ENCODE data around the gene PHLDB3.

DNA sequence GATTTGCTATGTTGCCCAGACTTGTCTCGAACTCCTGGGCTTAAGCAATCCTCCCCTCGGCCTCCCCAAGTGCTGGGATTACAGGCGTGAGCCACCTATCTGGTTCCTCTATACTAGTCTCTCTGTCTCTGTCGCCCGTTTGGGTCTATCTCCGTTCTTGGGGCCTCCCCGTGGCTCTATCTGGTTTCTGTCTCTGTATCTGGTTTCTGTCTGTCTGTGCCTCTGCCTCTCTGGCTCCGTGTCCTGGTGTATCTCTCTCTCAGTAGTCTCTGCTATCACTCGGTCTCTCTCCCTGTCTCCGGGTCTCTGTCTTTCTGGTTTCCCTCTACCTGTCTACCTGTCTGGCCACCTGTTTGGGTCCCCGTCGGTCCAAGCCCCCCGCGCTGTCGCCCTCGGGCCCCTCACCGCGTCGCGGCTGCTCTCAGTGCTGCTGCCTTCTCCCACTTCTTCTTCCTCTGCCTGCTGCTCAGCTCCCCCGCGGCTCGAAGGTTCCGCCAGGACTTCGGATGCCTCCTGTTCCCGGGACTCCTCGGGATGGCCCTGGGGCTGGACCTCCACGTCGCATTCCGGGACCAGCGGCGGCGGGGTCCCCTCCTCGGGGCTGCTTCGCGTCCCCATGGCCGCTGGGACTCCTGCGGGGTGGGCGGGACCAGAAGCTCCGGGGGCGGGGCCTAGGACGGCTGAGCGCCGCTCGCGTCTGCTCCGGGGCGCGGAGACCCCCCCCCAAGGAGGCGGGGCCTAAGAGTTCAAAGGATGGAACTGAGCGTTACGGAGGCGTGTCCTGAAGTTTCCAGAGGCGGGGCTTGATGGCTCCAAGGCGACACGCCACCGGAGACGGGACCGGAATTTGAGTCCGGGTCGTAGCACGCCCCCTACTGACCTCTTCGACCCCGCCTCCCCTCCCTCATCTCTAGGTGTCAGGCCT, 783 bp downstream of the PHLDB3 start:
- TF ChIP-seq, protein P1, sequence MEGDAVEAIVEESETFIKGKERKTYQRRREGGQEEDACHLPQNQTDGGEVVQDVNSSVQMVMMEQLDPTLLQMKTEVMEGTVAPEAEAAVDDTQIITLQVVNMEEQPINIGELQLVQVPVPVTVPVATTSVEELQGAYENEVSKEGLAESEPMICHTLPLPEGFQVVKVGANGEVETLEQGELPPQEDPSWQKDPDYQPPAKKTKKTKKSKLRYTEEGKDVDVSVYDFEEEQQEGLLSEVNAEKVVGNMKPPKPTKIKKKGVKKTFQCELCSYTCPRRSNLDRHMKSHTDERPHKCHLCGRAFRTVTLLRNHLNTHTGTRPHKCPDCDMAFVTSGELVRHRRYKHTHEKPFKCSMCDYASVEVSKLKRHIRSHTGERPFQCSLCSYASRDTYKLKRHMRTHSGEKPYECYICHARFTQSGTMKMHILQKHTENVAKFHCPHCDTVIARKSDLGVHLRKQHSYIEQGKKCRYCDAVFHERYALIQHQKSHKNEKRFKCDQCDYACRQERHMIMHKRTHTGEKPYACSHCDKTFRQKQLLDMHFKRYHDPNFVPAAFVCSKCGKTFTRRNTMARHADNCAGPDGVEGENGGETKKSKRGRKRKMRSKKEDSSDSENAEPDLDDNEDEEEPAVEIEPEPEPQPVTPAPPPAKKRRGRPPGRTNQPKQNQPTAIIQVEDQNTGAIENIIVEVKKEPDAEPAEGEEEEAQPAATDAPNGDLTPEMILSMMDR (IDR thresholded peaks at IDR 0.05; ENCODE audit: low read depth, low read length, poor library complexity, severe bottlenecking) = no peak
- no peak for TF ChIP-seq EZH2phosphoT487 (IDR thresholded peaks at IDR 0.05; ENCODE audit: borderline replicate concordance, low read length)

Data from DOHH2 (cell line).